Stimulated activated CD8-positive, alpha-beta memory T cell treated with anti-CD3 and anti-CD28 coated beads, Interleukin-12 subunit alpha, Interleukin-12 subunit beta, amount 100 ng/mL, for 1 hour (primary cell): ENCODE data around the gene RAD51B.
"Not testable (repeated sequence)": the region's sequence is repeated elsewhere in the genome, so short reads cannot be mapped to it uniquely, and the experiment has no call there.

ENCODE experiments used
- DNase-seq: peaks from one replicate; pipeline ENCODE4 v3.0.0-alpha.2; 2020; ENCODE audit warnings: low read depth

RAD51B gene

DNA sequence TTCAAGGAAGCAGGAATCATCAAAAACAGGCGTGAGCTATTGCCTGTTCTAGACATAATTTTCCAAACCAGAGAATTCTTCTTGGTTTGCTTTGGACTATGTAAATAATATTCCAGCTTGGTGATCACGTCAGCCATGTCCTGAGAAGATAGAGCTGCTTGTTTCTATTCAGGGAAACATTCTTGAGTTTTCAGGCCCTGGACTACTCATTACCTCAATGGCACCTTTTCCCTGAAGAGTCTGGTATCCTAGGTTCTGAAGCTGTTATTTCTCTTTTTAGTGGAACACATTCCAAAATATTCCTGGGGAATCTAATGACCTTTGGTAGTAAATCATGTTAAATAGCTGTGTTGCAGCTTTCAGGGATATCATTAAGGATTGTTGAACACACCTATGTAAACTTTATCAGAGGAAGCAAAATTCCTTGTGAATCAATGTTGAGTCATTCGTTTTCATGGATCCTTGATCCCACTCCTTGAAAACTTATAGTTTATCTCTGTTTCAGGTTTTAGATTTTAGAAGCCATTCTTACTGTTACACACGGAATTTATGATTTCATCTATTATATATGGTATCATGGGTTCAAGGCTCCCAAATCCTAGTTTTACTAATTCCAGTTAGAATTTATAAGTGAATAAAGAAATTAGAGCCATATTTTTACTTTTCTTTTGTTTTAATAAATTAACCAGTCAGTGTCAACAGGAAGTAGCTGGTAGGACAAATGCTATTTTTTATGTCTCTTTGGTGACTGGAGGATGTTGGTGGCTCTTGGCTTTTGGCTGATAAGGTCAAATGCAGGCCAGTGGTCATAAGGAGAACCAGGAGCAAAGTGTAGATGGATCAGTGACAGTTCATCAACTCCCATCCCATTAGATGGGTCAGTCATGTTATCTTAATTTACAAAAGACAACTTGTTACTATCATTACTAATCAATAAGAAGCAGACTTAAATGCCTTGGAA is 593.2 kb downstream of the RAD51B start:
- no peak for DNase-seq

GRCh38 chr14:68413509-68413908 is 593.9 kb downstream of the RAD51B start:
- no peak for DNase-seq

DNA sequence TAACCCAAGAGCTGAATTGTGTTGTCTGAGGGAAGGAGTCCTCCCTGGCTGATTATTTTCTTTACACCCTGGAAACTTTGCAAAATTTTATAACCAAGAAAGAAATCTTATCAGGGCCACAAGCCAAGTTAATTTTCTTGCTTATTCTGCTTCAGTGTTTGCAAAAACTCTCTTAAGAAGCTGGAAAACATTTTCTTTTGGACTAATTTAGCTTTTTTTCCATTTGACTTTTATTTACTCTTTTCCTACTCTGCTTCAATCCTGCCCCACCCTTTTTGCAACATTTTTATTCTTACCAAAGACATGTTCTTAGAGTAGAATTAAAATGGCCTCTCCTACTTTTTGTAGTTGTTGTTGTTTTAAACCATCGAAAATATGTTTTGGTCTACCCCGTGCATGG is 594.5 kb downstream of the RAD51B start:
- DNase-seq: no peak

GRCh38 chr14:68416171-68416570 is 596.6 kb downstream of the RAD51B start:
- DNase-seq: no peak

- DNase-seq: no peak
Measured at GRCh38 chr14:68417009-68417650, 597.6 kb downstream of the RAD51B start.

GRCh38 chr14:68418174-68419118 is 598.9 kb downstream of the RAD51B start:
- no peak for DNase-seq

DNA sequence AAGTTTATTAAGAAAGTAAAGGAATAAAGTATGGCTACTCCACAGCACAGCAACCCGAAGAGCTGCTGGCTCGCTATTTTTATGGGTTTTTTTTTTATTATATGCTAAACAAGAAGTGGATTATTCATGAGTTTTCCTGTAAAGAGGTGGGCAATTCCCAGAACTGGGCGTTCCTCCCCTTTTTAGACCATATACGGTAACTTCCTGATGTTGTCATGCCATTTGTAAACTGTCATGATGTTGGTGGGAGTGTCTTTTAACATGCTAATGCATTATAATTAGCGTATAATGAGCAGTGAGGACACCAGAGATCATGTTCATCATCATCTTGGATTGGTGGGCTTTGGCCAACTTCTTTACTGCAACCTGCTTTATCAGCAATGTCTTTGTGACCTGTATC is 600.8 kb downstream of the RAD51B start:
- DNase-seq: no peak

DNA sequence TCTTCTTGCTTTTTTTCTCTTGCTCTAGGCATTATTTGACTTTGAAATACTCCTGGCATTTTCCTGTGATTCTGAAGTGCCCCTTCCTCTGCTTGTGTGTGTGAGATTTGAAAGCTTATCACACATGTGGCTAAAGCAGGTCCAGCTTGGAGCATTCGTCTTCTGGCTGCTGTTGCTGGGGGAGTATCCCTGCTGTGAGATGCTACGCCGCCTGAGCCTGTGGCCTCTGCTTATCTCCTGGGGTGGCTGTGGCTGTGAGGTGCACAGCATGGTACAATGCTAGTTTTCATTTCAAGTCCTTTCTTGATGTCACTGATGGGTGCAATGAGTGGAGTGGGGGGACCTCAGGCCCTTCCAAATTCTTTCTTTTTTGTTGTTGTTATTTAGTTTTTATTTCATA is 601.5 kb downstream of the RAD51B start:
- no peak for DNase-seq

- no peak for DNase-seq
Measured at GRCh38 chr14:68423686-68424085, 604.1 kb downstream of the RAD51B start.

GRCh38 chr14:68424443-68425172 is 605.0 kb downstream of the RAD51B start:
- no peak for DNase-seq

DNA sequence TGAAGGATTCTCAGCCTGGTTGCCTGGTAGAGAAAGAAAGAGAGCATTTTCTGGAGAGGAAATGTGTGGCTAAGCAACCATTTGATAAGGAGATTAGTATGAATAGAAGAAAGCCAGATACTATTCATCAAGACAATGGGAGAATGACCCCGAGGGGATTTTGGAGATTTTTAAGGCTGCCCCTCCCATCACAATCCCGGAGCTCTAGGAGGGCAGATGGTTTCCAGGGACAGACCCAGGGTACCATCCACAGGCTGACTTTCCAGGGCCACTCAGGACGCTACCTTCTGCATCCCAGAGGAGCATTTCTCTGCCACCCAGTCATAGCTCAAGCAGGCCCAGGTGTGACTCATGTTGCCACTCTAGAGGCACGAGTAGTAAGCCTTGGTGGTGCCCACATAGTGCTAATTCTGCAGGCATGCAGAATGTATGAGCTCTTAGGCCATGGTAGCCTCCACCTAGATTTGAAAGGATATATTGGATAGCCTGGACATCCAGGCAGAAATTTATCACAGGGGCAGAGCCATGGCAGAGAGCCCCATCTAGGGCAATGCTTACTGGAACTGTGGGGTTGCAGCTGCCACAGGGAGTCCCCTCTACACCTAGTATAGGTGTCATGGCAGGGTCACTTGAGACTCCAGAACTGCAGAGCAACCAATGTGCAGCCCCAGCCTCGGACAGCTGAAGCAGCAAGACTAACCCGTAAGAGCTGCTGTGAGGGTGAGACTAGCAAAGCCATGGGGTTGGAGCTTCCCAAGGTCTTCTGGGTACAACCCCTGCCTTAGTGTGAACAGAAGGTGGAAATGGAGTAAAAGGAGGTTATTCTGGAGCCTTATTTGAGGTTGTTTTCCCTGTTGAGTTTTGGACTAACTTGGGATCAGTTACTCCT is 607.3 kb downstream of the RAD51B start:
- DNase-seq: no peak

DNA sequence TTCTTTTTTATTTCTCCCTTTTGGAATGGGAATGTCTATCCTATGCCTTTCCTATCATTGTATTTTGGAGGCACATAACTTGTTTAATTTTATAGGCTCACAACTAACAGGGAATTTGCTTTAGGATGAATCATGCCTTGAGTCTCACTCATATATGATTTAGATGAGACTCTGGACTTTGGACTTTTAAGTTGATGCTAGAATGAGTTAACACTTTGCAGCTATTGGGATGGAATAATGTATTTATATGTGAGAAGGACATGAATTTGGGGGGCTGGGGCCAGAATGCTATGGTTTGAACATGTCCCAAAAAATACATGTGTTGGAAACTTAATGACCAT is 607.9 kb downstream of the RAD51B start:
- no peak for DNase-seq

GRCh38 chr14:68428900-68429299 is 609.3 kb downstream of the RAD51B start:
- DNase-seq: not testable (repeated sequence)

- DNase-seq: not testable (repeated sequence)
Measured at GRCh38 chr14:68434173-68434572, 614.6 kb downstream of the RAD51B start.

DNA sequence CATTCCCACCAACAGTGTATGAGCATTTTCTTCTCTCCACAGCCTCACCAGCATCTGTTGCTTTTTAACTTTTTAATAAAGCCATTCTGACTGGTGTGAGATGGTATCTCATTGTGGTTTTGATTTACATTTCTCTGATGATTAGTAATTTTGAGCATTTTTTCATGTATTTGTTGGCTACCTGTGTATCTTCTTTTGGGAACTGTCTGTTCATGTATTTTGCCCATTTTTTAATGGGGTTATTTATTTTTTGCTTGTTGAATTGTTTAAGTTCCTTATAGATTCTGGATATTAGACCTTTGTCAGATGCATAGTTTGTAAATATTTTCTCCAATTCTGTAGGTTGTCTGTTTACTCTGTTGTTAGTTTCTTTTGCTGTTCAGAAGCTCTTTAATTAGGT is 616.1 kb downstream of the RAD51B start:
- DNase-seq: not testable (repeated sequence)

DNA sequence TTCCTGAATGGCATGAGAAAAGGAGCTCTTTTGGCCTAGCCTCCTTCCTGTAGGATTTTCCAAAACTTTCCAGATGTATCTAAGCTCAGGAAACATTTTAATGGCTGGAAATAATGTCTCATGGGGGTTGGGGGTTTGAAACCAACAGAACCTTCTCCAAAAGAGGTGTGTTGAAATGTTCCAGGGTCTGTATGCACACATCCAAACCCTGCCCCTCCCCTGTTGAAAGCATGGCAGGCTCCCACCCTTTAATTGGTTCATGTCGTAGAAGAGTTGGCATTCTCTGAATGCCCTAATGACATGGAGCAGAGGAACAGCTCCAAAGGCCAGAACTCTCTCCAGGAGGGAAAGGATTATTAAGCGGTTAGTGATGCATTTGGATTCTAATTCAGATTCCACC is 620.1 kb downstream of the RAD51B start:
- no peak for DNase-seq

DNA sequence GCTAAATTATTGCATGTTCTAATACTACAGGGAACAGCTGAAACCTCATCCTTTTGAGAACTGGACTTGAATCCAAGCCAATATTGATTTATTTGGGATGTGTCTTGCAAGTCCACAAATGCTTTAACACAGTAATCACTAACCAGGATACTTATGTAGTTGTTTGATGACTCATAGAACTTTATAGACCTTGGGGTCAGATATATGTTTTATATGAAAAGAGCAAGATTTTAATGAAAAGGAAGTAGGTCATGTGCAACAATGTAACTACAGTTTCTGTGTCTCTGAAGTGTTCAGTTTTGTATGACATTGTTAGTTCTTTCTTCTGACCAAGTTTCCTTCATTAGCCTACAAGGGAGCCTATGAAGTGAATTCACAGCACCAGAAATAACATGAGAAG is 621.2 kb downstream of the RAD51B start:
- no peak for DNase-seq

DNA sequence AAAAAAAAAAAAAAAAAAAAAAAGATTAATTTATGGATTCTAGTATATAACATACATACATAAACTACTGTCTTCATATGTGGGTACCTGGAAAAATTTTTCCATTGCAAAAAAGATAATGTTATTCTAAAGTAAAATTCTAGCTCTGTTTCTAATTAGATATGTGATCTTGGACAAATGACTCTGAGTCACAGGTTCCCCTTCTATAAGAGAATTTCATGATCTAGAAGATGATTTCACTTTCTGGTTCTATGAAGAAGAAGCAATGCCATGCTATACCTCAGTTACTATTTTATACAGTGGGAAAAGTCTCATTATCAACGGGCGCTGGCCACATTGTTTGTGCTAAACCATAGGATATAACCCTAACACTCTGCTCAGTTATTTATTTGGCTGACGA is 622.0 kb downstream of the RAD51B start:
- DNase-seq: no peak

- DNase-seq: no peak
Measured at GRCh38 chr14:68442828-68443629, 623.5 kb downstream of the RAD51B start.
